HEK293 (cell line): ENCODE results near the gene ADAMTS9.

ENCODE experiments used
- CTCF ChIA-PET: fragments of 350-600 bp; formaldehyde crosslinking; extraction: SDS; loops from one replicate; lab custom pipeline; 2021; ENCODE audit warnings: antibody characterized with exemption; lab: Yijun Ruan, JAX
- POLR2A ChIA-PET: fragments of 300-600 bp; formaldehyde crosslinking; extraction: SDS; loops from one replicate; lab custom pipeline; 2020; ENCODE audit warnings: antibody characterized with exemption, inconsistent platforms; lab: Yijun Ruan, JAX
- H3K27ac ChIP-seq: fragments of 200-500 bp; sonication (Bioruptor generic); 2 replicates; pipeline ENCODE4 v1.5.1; 2014; ENCODE audit warnings: low read depth, low read length, control low read depth, inconsistent platforms; ENCODE audit errors: extremely low read depth
- H3K36me3 ChIP-seq, 2 experiments: fragments of 200-500 bp in 1 of 2; sonication (Bioruptor generic) in 1 of 2; 1 replicate in 1 of 2; 2 replicates in 1 of 2; pipeline ENCODE4 v1.5.1; 2014 to 2017; ENCODE audit warnings: inconsistent platforms in 2 of 2, low read length in 2 of 2; ENCODE audit not compliant: control insufficient read depth in 2 of 2, insufficient read depth in 1 of 2
- H3K4me1 ChIP-seq: fragments of 200-500 bp; sonication (Bioruptor generic); 2 replicates; pipeline ENCODE4 v1.5.1; 2014; ENCODE audit warnings: mild to moderate bottlenecking, low read length, inconsistent platforms; ENCODE audit not compliant: control insufficient read depth, insufficient read depth
- H3K4me3 ChIP-seq: 2 replicates; pipeline ENCODE4 v1.5.1; 2011; ENCODE audit warnings: low read depth, mild to moderate bottlenecking, control low read depth, low read length, moderate library complexity
- H3K9me3 ChIP-seq: fragments of 200-500 bp; sonication (Bioruptor generic); 2 replicates; pipeline ENCODE4 v1.5.1; 2014; ENCODE audit warnings: low read depth, low read length, inconsistent platforms; ENCODE audit not compliant: control insufficient read depth, insufficient read depth
- ZBTB48 ChIP-seq: fragments of 450-650 bp; formaldehyde crosslinking; IDR thresholded peaks from 2 replicates; pipeline ENCODE4 v1.5.1; 2016; ENCODE audit warnings: missing biosample characterization, missing genetic modification characterization
- ZNF16 ChIP-seq: fragments of 450-650 bp; formaldehyde crosslinking; IDR thresholded peaks from 2 replicates; pipeline ENCODE4 v1.5.1; 2016; ENCODE audit warnings: low read depth, missing biosample characterization, missing genetic modification characterization
- ZNF211 ChIP-seq: fragments of 450-650 bp; formaldehyde crosslinking; IDR thresholded peaks from 2 replicates; pipeline ENCODE4 v1.5.1; 2016; ENCODE audit warnings: low read depth, missing biosample characterization, missing genetic modification characterization
- ZNF23 ChIP-seq: fragments of 450-650 bp; formaldehyde crosslinking; IDR thresholded peaks from 2 replicates; pipeline ENCODE4 v1.5.1; 2016; ENCODE audit warnings: missing biosample characterization, missing genetic modification characterization, borderline replicate concordance
- ZNF292 ChIP-seq: fragments of 450-650 bp; formaldehyde crosslinking; IDR thresholded peaks from 2 replicates; pipeline ENCODE4 v1.5.1; 2016; ENCODE audit warnings: low read depth, missing biosample characterization, missing genetic modification characterization, borderline replicate concordance
- ZNF423 ChIP-seq: fragments of 450-650 bp; formaldehyde crosslinking; IDR thresholded peaks from 2 replicates; pipeline ENCODE4 v1.5.1; 2016; ENCODE audit warnings: missing biosample characterization, missing genetic modification characterization
- ZNF510 ChIP-seq: fragments of 450-650 bp; formaldehyde crosslinking; IDR thresholded peaks from 2 replicates; pipeline ENCODE4 v1.5.1; 2018; ENCODE audit warnings: mild to moderate bottlenecking, missing genetic modification characterization, missing biosample characterization; ENCODE audit not compliant: insufficient replicate concordance
- ZNF596 ChIP-seq: fragments of 450-650 bp; IDR thresholded peaks from 2 replicates; pipeline ENCODE4 v1.5.0; 2018; ENCODE audit warnings: missing biosample characterization, mild to moderate bottlenecking, missing genetic modification characterization, moderate library complexity
- ZNF623 ChIP-seq: fragments of 450-650 bp; formaldehyde crosslinking; IDR thresholded peaks from 2 replicates; pipeline ENCODE4 v1.5.1; 2016; ENCODE audit warnings: missing biosample characterization, missing genetic modification characterization
- ZNF654 ChIP-seq: fragments of 450-650 bp; formaldehyde crosslinking; IDR thresholded peaks from 2 replicates; pipeline ENCODE4 v1.5.1; 2016; ENCODE audit warnings: low read depth, missing biosample characterization, missing genetic modification characterization
- ZNF658 ChIP-seq: fragments of 450-650 bp; formaldehyde crosslinking; IDR thresholded peaks from 2 replicates; pipeline ENCODE4; 2016; ENCODE audit warnings: missing biosample characterization, missing genetic modification characterization
- ZNF707 ChIP-seq: fragments of 450-650 bp; formaldehyde crosslinking; IDR thresholded peaks from 2 replicates; pipeline ENCODE4 v1.5.1; 2016; ENCODE audit warnings: missing biosample characterization, missing genetic modification characterization
- ZNF747 ChIP-seq: fragments of 450-650 bp; formaldehyde crosslinking; IDR thresholded peaks from 2 replicates; pipeline ENCODE4 v1.5.1; 2016; ENCODE audit warnings: missing biosample characterization, missing genetic modification characterization
- ZNF777 ChIP-seq: fragments of 450-650 bp; formaldehyde crosslinking; IDR thresholded peaks from 2 replicates; pipeline ENCODE4 v1.5.1; 2017; ENCODE audit warnings: missing biosample characterization, missing genetic modification characterization, borderline replicate concordance
- ZNF837 ChIP-seq: fragments of 450-650 bp; formaldehyde crosslinking; IDR thresholded peaks from 2 replicates; pipeline ENCODE4 v1.5.1; 2016; ENCODE audit warnings: missing biosample characterization, missing genetic modification characterization
- TF ChIP-seq, protein P1 (sequence below): fragments of 450-650 bp; formaldehyde crosslinking; IDR thresholded peaks from 2 replicates; pipeline ENCODE4 v1.5.1; 2017; ENCODE audit warnings: missing biosample characterization, missing genetic modification characterization
- TF ChIP-seq, protein P2 (sequence below): fragments of 450-650 bp; formaldehyde crosslinking; IDR thresholded peaks from 2 replicates; pipeline ENCODE4 v1.5.1; 2016; ENCODE audit warnings: missing biosample characterization, missing genetic modification characterization
- TF ChIP-seq, protein P3 (sequence below): fragments of 450-650 bp; formaldehyde crosslinking; optimal IDR thresholded peaks from 2 replicates; pipeline ENCODE3; 2016; ENCODE audit warnings: missing biosample characterization, mild to moderate bottlenecking, missing genetic modification characterization

The ADAMTS9 gene

DNA sequence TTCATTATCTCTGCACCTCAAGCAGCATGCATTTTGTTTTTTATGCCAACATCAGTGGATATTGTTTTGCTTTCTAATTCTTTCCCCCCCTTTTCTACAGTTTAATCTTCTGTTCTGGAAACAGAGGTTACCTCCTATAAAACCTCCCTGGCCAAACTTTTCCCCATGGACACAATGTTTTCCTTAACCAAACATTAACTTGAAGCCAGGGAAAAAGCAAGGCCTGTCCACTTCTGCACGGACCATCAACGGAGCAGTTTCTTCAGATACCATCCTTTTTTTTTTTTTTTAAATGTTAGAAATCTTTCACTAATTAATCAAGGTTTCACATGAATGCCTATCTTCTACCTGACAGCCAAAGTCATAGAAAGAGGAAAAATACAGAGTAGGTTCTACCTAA lies 127.0 kb downstream of the ADAMTS9 start:
- no peak overlapping the region for H3K27ac ChIP-seq
- H3K4me3 ChIP-seq, result no peak overlapping the region
- CTCF ChIA-PET, result no interaction called here
- POLR2A ChIA-PET, result no interaction called here
- H3K9me3 ChIP-seq, result no peaks in the 10 kb centered on the region
- H3K4me1 ChIP-seq, result no peaks in the 10 kb centered on the region
- H3K36me3 ChIP-seq, result no peaks in the 10 kb centered on the region
- TF ChIP-seq, protein P1, sequence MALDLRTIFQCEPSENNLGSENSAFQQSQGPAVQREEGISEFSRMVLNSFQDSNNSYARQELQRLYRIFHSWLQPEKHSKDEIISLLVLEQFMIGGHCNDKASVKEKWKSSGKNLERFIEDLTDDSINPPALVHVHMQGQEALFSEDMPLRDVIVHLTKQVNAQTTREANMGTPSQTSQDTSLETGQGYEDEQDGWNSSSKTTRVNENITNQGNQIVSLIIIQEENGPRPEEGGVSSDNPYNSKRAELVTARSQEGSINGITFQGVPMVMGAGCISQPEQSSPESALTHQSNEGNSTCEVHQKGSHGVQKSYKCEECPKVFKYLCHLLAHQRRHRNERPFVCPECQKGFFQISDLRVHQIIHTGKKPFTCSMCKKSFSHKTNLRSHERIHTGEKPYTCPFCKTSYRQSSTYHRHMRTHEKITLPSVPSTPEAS (tag by site-specific recombination), result no peak
- TF ChIP-seq ZNF423 (tag by site-specific recombination) (no peak), ZNF596 (no peak), ZNF16 (tag by site-specific recombination) (no peak), ZNF837 (no peak), ZBTB48 (no peak), ZNF747 (tag by site-specific recombination) (no peak), ZNF292 (tag by site-specific recombination) (no peak), ZNF623 (tag by site-specific recombination) (no peak)
- TF ChIP-seq, protein P2, sequence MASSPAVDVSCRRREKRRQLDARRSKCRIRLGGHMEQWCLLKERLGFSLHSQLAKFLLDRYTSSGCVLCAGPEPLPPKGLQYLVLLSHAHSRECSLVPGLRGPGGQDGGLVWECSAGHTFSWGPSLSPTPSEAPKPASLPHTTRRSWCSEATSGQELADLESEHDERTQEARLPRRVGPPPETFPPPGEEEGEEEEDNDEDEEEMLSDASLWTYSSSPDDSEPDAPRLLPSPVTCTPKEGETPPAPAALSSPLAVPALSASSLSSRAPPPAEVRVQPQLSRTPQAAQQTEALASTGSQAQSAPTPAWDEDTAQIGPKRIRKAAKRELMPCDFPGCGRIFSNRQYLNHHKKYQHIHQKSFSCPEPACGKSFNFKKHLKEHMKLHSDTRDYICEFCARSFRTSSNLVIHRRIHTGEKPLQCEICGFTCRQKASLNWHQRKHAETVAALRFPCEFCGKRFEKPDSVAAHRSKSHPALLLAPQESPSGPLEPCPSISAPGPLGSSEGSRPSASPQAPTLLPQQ (tag by site-specific recombination), result no peak

DNA sequence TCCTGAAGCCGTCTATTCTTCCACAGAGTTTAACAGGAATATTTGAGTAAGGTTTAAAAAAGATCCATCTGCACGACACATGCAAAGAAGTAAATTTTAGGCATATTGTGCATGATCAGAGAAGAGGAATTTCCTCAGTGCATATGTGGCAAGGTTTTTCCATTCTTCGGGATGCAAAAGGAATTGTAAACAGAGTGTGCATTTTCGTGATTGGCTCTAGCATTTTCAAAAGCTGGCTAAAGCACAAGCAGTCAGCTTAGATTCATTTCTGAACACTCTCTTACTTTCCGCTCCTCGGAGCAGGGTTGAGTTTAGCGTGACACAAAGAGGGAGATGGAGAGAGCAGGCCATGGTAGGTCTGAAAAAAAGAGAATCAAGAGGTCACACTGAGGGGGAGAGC lies 128.2 kb downstream of the ADAMTS9 start:
- Histone ChIP-seq H3K27ac (no peak overlapping the region), H3K4me3 (no peak overlapping the region), H3K9me3 (no peaks in the 10 kb centered on the region), H3K4me1 (no peaks in the 10 kb centered on the region), H3K36me3 (no peaks in the 10 kb centered on the region)
- POLR2A ChIA-PET, result interaction anchor here (0.6 kb wide), 1 partner anchor 256 kb away, joined by 4 read pairs; no protein-coding TSS in a partner anchor
- CTCF ChIA-PET, result no interaction called here
- no peak for TF ChIP-seq ZNF658 (tag by site-specific recombination)
- no peak for TF ChIP-seq ZNF654 (tag by site-specific recombination)
- TF ChIP-seq, protein P3, sequence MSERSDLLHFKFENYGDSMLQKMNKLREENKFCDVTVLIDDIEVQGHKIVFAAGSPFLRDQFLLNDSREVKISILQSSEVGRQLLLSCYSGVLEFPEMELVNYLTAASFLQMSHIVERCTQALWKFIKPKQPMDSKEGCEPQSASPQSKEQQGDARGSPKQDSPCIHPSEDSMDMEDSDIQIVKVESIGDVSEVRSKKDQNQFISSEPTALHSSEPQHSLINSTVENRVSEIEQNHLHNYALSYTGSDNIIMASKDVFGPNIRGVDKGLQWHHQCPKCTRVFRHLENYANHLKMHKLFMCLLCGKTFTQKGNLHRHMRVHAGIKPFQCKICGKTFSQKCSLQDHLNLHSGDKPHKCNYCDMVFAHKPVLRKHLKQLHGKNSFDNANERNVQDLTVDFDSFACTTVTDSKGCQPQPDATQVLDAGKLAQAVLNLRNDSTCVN (tag by site-specific recombination), result no peak
- no peak for TF ChIP-seq ZNF211 (tag by site-specific recombination)

DNA sequence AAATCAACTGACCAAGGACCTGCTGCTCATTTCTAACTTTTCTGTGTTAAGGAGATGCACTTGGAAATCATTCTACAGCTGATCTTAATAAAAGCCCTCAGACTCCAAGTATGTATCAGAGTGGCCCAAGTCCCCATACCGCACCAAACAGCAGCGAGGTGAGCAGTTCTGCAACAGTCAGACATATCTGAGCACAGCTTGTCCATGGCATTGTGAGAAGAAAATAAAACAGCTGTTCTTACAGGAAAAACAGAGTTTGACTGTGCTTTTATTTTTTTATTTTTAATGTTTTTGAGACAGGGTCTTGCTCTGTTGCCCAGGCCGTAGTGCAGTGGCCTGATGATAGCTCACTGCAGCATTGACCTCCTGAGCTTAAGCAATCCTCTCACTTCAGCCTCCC lies 131.8 kb downstream of the ADAMTS9 start:
- TF ChIP-seq ZNF23 (tag by site-specific recombination), result no peak
- TF ChIP-seq ZNF707 (tag by site-specific recombination), result no peak
- no peak for TF ChIP-seq ZNF777
- no peak for TF ChIP-seq ZNF510 (tag by site-specific recombination)
- TF ChIP-seq, protein P1 (tag by site-specific recombination), result no peak
- TF ChIP-seq, all 188 proteins: peak for 0
- Histone ChIP-seq H3K9me3 (no peaks in the 10 kb centered on the region), H3K27ac (no peak overlapping the region), H3K36me3 (no peaks in the 10 kb centered on the region), H3K4me1 (no peaks in the 10 kb centered on the region), H3K4me3 (no peak overlapping the region)
- ChIA-PET CTCF (no interaction called here), POLR2A (no interaction called here)
